IMR-90 (cell line): ENCODE results near the gene ARHGEF9.

Source experiments
- BHLHE40 ChIP-seq: fragments of 150-350 bp; IDR thresholded peaks from 2 replicates; pipeline ENCODE4 v1.6.1; 2016; ENCODE audit warnings: mild to moderate bottlenecking, low read depth, low read length
- CEBPB ChIP-seq: IDR thresholded peaks from 2 replicates; pipeline ENCODE4 v1.6.1; 2012; ENCODE audit warnings: low read depth, low read length, improper control_type of control experiment
- CHD1 ChIP-seq: IDR thresholded peaks from 2 replicates; pipeline ENCODE4 v1.6.1; 2012; ENCODE audit warnings: low read depth, low read length, improper control_type of control experiment
- CTCF ChIP-seq: conservative IDR thresholded peaks from 2 replicates; pipeline ENCODE4 v1.5.1; 2012; ENCODE audit warnings: mild to moderate bottlenecking, low read depth, low read length, improper control_type of control experiment
- ELK1 ChIP-seq: fragments of 150-350 bp; IDR thresholded peaks from 2 replicates; pipeline ENCODE4 v1.6.1; 2016; ENCODE audit warnings: low read depth, mild to moderate bottlenecking, low read length, moderate library complexity, borderline replicate concordance
- FOS ChIP-seq: fragments of 150-350 bp; IDR thresholded peaks from 2 replicates; pipeline ENCODE4 v1.6.1; 2016; ENCODE audit warnings: low read depth, low read length
- MAFK ChIP-seq: IDR thresholded peaks from 2 replicates; pipeline ENCODE4 v1.6.1; 2012; ENCODE audit warnings: low read depth, low read length, improper control_type of control experiment
- MXI1 ChIP-seq: IDR thresholded peaks from 2 replicates; pipeline ENCODE4 v1.6.1; 2012; ENCODE audit warnings: low read depth, mild to moderate bottlenecking, low read length, moderate library complexity, borderline replicate concordance
- NFE2L2 ChIP-seq: fragments of 150-350 bp; IDR thresholded peaks from 2 replicates; pipeline ENCODE4 v1.6.1; 2016; ENCODE audit warnings: low read depth, mild to moderate bottlenecking, low read length
- POLR2A ChIP-seq: IDR thresholded peaks from 2 replicates; pipeline ENCODE4 v1.6.1; 2012; ENCODE audit warnings: mild to moderate bottlenecking, low read depth, low read length
- RAD21 ChIP-seq: IDR thresholded peaks from 2 replicates; pipeline ENCODE4 v1.6.1; 2012; ENCODE audit warnings: low read length, improper control_type of control experiment
- RCOR1 ChIP-seq: IDR thresholded peaks from 2 replicates; pipeline ENCODE4 v1.6.1; 2012; ENCODE audit warnings: mild to moderate bottlenecking, low read length, improper control_type of control experiment; ENCODE audit not compliant: insufficient replicate concordance
- RFX5 ChIP-seq: IDR thresholded peaks from 2 replicates; pipeline ENCODE4 v1.8.0; 2012; ENCODE audit warnings: low read depth, mild to moderate bottlenecking, low read length, moderate library complexity
- USF2 ChIP-seq: fragments of 150-350 bp; IDR thresholded peaks from 2 replicates; pipeline ENCODE4 v1.6.1; 2017; ENCODE audit warnings: mild to moderate bottlenecking, antibody characterized with exemption, low read length, low read depth

- no peak for TF ChIP-seq CTCF
- TF ChIP-seq RCOR1 = no peak
- no peak for TF ChIP-seq POLR2A
- TF ChIP-seq MAFK = no peak
- TF ChIP-seq RAD21 = no peak
- TF ChIP-seq MXI1 = no peak
- no peak for TF ChIP-seq USF2
- TF ChIP-seq ELK1 = no peak
- TF ChIP-seq NFE2L2 = no peak
- TF ChIP-seq CEBPB = no peak
- no peak for TF ChIP-seq FOS
- TF ChIP-seq RFX5 = no peak
- no peak for TF ChIP-seq CHD1
- no peak for TF ChIP-seq BHLHE40
These were observed 37.7 kb downstream of the ARHGEF9 start for GRCh38 chrX:63747331-63747730.
